ENCODE data around the gene CLCN5. TPM values are rescaled to one million over a fixed set of nuclear protein-coding genes. Genes with fewer than 3 reads are reported as not detected.

CLCN5 gene
- total RNA-seq, 1 experiment from 2014 or later, result 10.7 TPM

- TF ChIP-seq HMGXB4 (CRISPR knock-in tag; IDR thresholded peaks at IDR 0.05), result no peak
Measured at GRCh38 chrX:49959602-49960001, 37.2 kb downstream of the CLCN5 start (continued).

GRCh38 chrX:49960061-49960460 is 37.7 kb downstream of the CLCN5 start:
- Mint-ChIP-seq H3K36me3 (no peaks in the 10 kb centered on the region), H3K4me1 (no peaks in the 10 kb centered on the region), H3K27ac (no peak overlapping the region), H3K4me3 (no peak overlapping the region), H3K9me3 (no peaks in the 10 kb centered on the region), H3K27me3 (ENCODE audit: low read depth) (no peaks in the 10 kb centered on the region)
- no peak for DNase-seq (ENCODE audit: low spot score)
- POLR2A ChIA-PET, result no interaction called here
- ATAC-seq, result no peak
- TF ChIP-seq SOX15 (CRISPR knock-in tag; IDR thresholded peaks at IDR 0.05) (no peak), JUN (CRISPR knock-in tag; IDR thresholded peaks at IDR 0.05) (no peak), ZBTB43 (CRISPR knock-in tag; IDR thresholded peaks at IDR 0.05) (no peak), GTF2I (CRISPR knock-in tag; conservative IDR thresholded peaks at IDR 0.05) (no peak)
- CTCF ChIA-PET, result no interaction called here

GRCh38 chrX:49970674-49971073 is 48.3 kb downstream of the CLCN5 start:
- Mint-ChIP-seq H3K4me1 (no peaks in the 10 kb centered on the region), H3K9me3 (no peaks in the 10 kb centered on the region), H3K27ac (no peak overlapping the region), H3K4me3 (no peak overlapping the region), H3K27me3 (ENCODE audit: low read depth) (no peaks in the 10 kb centered on the region), H3K36me3 (no peaks in the 10 kb centered on the region)
- ChIA-PET POLR2A (no interaction called here), CTCF (no interaction called here)
- TF ChIP-seq TCF7 (CRISPR knock-in tag; IDR thresholded peaks at IDR 0.05; ENCODE audit: low read depth) (no peak), FOXP4 (CRISPR knock-in tag; IDR thresholded peaks at IDR 0.05) (no peak), FOXK1 (CRISPR knock-in tag; IDR thresholded peaks at IDR 0.05) (no peak), CDX4 (CRISPR knock-in tag; IDR thresholded peaks at IDR 0.05; ENCODE audit: borderline replicate concordance) (no peak), ATF6 (CRISPR knock-in tag; IDR thresholded peaks at IDR 0.05) (no peak), E2F5 (CRISPR knock-in tag; IDR thresholded peaks at IDR 0.05) (no peak), NR1H2 (CRISPR knock-in tag; IDR thresholded peaks at IDR 0.05) (no peak), ZBTB21 (CRISPR knock-in tag; IDR thresholded peaks at IDR 0.05; ENCODE audit: borderline replicate concordance) (no peak), JUN (CRISPR knock-in tag; IDR thresholded peaks at IDR 0.05) (no peak), CBFB (CRISPR knock-in tag; IDR thresholded peaks at IDR 0.05; ENCODE audit: low read depth) (no peak)
- ATAC-seq (no peak), DNase-seq (ENCODE audit: low spot score) (no peak)
